ENCODE measurements around the gene TSHZ3.

DNA sequence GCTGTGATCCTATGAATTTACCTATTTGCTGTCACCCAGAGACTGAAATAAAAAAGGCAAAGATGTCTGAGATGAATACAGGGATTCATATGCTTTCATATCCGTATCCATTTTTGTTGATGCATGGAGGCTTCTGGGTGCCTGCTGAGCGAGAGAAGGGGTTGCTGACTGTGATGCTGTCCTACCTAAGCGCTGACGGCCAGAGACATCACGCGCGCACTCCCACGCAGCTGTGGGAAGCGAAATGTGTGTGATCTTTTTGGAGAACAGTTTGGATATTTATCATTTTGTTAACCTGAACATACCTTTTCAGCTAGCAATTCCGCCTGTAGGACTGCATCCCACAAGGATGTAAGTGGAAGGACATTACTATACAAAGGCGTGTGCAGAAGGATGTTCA is 23.9 kb downstream of the TSHZ3 start:
- TF ChIP-seq, protein P1, sequence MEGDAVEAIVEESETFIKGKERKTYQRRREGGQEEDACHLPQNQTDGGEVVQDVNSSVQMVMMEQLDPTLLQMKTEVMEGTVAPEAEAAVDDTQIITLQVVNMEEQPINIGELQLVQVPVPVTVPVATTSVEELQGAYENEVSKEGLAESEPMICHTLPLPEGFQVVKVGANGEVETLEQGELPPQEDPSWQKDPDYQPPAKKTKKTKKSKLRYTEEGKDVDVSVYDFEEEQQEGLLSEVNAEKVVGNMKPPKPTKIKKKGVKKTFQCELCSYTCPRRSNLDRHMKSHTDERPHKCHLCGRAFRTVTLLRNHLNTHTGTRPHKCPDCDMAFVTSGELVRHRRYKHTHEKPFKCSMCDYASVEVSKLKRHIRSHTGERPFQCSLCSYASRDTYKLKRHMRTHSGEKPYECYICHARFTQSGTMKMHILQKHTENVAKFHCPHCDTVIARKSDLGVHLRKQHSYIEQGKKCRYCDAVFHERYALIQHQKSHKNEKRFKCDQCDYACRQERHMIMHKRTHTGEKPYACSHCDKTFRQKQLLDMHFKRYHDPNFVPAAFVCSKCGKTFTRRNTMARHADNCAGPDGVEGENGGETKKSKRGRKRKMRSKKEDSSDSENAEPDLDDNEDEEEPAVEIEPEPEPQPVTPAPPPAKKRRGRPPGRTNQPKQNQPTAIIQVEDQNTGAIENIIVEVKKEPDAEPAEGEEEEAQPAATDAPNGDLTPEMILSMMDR (conservative IDR thresholded peaks at IDR 0.05; ENCODE audit: low read depth, low read length) = no peak
- no peak for TF ChIP-seq EZH2 (IDR thresholded peaks at IDR 0.05; ENCODE audit: borderline replicate concordance, low read depth, low read length, poor library complexity, severe bottlenecking)
